Skeletal muscle cell (primary cell): Measurements from ENCODE around the gene RBM15.
A peak's percentile ranks its signal among the peaks of the same experiment; 100 is the strongest.

Experiments
- DNase-seq: peaks from one replicate; pipeline ENCODE4 v3.0.0-alpha.2; 2010; ENCODE audit warnings: low read depth
- H3K4me3 ChIP-seq: 2 replicates; pipeline ENCODE4 v1.5.1; 2011; ENCODE audit warnings: low read depth, mild to moderate bottlenecking, control low read depth, low read length, moderate library complexity

Gene RBM15

GRCh38 chr1:110390692-110391245 is 51.6 kb downstream of the RBM15 start, which contains the start of gene SLC16A4:
Gene SLC16A4 (minus strand): TSS chr1:110391026. CDS start chr1:110389323, 1,703 bp downstream.
- DNase-seq: peak; percentile 25
- peak within 1 kb of the TSS; percentile 18 for H3K4me3 ChIP-seq

DNA sequence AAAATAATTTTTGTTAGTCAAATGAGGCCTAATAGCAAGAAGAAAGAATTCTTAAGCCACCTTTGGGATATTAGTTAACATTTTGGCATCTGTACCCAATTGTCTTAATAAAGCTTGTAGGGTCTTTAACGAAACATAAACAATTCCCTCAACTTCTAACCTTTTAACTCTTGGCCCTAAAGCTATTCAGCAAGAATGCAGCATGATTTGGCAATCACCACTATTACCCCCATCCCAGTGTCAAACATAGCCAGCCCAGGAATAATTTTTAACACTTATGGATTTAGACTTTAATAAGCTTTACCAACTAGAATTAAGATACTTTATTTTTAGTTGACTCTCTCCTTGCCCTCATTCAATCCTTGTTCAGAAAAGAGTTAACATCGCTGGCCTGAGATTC is 54.1 kb downstream of the RBM15 start:
- H3K4me3 ChIP-seq: no peak overlapping the region
- no peak for DNase-seq

GRCh38 chr1:110393691-110394492 is 54.7 kb downstream of the RBM15 start:
- peak; percentile 61 for DNase-seq
- H3K4me3 ChIP-seq: no peak overlapping the region

DNA sequence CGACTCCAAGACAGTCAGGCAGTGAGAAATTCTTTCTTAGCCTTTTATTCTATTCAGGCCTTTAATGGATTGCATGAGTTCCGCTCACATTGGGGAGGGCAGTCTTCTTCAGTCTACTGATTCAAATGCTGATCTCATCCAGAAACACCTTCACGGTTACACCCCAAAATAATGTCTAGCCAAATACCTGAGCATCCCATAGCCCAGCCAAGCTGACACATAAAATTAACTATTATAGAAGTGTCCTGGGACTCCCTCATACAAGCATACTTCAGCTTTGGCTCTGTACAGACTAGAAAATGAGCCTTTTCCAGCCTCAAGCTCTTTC is 55.3 kb downstream of the RBM15 start:
- no peak for DNase-seq

More for the DNA sequence above, 55.3 kb downstream of the RBM15 start:
- H3K4me3 ChIP-seq: no peak overlapping the region
